DOHH2 (cell line): ENCODE data around the gene SENP6.

Source experiments
- CTCF ChIP-seq: fragments of 200-600 bp; sonication (generic); IDR thresholded peaks from one replicate; pipeline ENCODE4 v1.5.1; 2014; ENCODE audit warnings: antibody characterized with exemption, mild to moderate bottlenecking, low read depth, low read length; ENCODE audit not compliant: poor library complexity, severe bottlenecking
- EZH2phosphoT487 ChIP-seq: fragments of 200-600 bp; sonication (generic); IDR thresholded peaks from 2 replicates; pipeline ENCODE4 v1.6.1; 2017; ENCODE audit warnings: borderline replicate concordance, mild to moderate bottlenecking, antibody characterized with exemption, low read length, moderate library complexity, mixed read lengths

GRCh38 chr6:75762063-75762462 lies 160.4 kb downstream of the SENP6 start:
- TF ChIP-seq CTCF = no peak
- no peak for TF ChIP-seq EZH2phosphoT487
